Subcutaneous adipose tissue (tissue), 4 donors: ENCODE measurements around the gene SERINC4. TPM values are rescaled to one million over a fixed set of nuclear protein-coding genes. Genes with fewer than 3 reads are reported as not detected.

Source experiments
- CTCF ChIP-seq: fragments of 450-650 bp; IDR thresholded peaks from one replicate; pipeline ENCODE4 v1.5.1; 2016; ENCODE audit warnings: low read depth, mild to moderate bottlenecking, control low read depth, antibody characterized with exemption, moderate library complexity
- total RNA-seq, 4 donors: library from RNA; depleted of rRNA; stranded (reverse); fragments of >200 nt; gene quantifications; one replicate each; pipeline ENCODE4 v1.1.0, GENCODE V29; 2016

Gene SERINC4
- total RNA-seq, 4 donors from 2014 or later: not detected

- no peak for TF ChIP-seq CTCF
Observed at GRCh38 chr15:43795197-43795596, 4.8 kb downstream of the SERINC4 start.

GRCh38 chr15:43794269-43795037, 5.6 kb downstream of the SERINC4 start:
- no peak for TF ChIP-seq CTCF

GRCh38 chr15:43793647-43794046, 6.4 kb downstream of the SERINC4 start:
- TF ChIP-seq CTCF: no peak

DNA sequence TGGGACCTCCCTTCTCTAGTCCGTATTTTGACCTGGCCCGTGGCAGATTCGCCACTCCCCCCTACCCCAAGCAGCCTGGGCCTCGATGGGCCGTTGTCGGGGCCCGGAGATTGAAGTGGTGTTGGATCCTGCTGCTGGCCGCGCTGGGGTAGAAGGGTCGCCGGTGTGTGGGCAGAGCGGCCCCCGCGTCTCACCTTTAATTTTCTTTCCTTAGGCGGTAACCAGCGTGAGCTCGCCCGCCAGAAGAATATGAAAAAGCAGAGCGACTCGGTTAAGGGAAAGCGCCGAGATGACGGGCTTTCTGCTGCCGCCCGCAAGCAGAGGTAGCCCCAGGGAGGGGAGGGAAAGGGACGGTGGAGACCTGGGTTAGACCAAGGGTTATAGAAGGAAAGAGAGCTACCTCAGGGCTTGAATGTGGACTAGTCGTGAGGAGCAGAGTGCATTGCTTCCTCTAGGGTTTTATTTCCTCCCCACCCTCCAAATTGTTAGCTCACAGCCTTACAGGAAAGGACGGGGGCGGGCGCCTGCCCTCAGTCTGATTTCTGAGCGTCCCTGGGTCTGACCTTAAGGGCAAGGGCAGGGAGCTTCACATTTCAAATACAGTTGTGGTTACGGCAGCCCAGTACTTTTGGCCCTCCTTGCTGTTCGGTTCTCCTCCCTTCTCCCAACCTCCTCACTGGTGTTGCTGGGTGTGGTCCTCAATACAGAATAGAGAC, 7.1 kb downstream of the SERINC4 start:
- no peak for TF ChIP-seq CTCF

GRCh38 chr15:43791993-43792760, 7.8 kb downstream of the SERINC4 start, which contains the start of gene SERF2:
TSS of gene SERF2 (plus strand) at chr15:43792320. CDS start at chr15:43792377, 57 bp downstream.
- TF ChIP-seq CTCF: no peak

GRCh38 chr15:43789409-43789808, 10.6 kb downstream of the SERINC4 start:
- TF ChIP-seq CTCF: no peak

- TF ChIP-seq CTCF: no peak
Observed at GRCh38 chr15:43779016-43779415, 21.0 kb downstream of the SERINC4 start.
